ENCODE results near the gene IQSEC1. TPM values are rescaled to one million over a fixed set of nuclear protein-coding genes. Genes with fewer than 3 reads are reported as not detected.

The IQSEC1 gene
- total RNA-seq, 2 experiments from 2014 or later: 36.8 to 40.4 TPM

- peaks cover 15% of the 10 kb centered on the region for H3K4me1 Mint-ChIP-seq
- no peaks in the 10 kb centered on the region for H3K36me3 Mint-ChIP-seq (ENCODE audit: low read depth)
- peak overlapping the region; percentile 8 for H3K27ac Mint-ChIP-seq
- H3K9me3 Mint-ChIP-seq (ENCODE audit: low read depth): no peaks in the 10 kb centered on the region
- H3K4me3 Mint-ChIP-seq: no peak overlapping the region
- CTCF ChIA-PET: interaction anchor here (0.6 to 1.0 kb wide), 2 partner anchors 17 to 225 kb away, joined by 3 to 6 read pairs; no protein-coding TSS in a partner anchor
- no peak for ATAC-seq
- intact Hi-C loops (cut with DNase I, micrococcal nuclease): no loop called here
- H3K27me3 Mint-ChIP-seq: no peaks in the 10 kb centered on the region
- no peak for DNase-seq
- POLR2A ChIA-PET: interaction anchor here (0.6 kb wide), 1 partner anchor 61 kb away, joined by 5 read pairs; no protein-coding TSS in a partner anchor
These were observed 8.9 kb downstream of the IQSEC1 start for GRCh38 chr3:13064159-13064868.

DNA sequence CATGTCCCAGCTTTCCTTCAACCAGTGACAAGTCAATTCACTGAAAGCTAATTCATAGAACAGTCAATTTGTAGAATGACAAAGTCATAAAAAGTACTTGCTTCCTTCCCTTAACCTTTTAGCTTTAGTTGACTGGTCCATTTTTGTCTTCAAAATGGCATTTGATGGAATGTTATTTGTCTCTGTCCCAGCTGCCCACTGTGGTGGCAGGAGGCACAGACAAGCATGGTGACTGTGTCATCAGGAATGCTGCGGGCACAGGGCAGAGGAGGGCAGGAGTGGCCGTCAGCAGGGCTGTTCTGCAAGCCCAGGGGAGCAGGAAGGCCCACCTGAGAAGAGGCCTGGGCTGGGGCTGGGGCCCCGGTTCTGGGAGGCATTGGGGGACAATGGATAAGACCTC, 10.0 kb downstream of the IQSEC1 start:
- H3K27me3 Mint-ChIP-seq: no peaks in the 10 kb centered on the region
- H3K4me3 Mint-ChIP-seq: no peak overlapping the region
- ATAC-seq: no peak
- CTCF ChIA-PET: no interaction called here
- no peak overlapping the region for H3K27ac Mint-ChIP-seq
- H3K4me1 Mint-ChIP-seq: peaks cover 5% of the 10 kb centered on the region
- H3K36me3 Mint-ChIP-seq (ENCODE audit: low read depth): no peaks in the 10 kb centered on the region
- no peaks in the 10 kb centered on the region for H3K9me3 Mint-ChIP-seq (ENCODE audit: low read depth)
- intact Hi-C loops (cut with DNase I, micrococcal nuclease): no loop called here
- POLR2A ChIA-PET: no interaction called here
- no peak for DNase-seq

DNA sequence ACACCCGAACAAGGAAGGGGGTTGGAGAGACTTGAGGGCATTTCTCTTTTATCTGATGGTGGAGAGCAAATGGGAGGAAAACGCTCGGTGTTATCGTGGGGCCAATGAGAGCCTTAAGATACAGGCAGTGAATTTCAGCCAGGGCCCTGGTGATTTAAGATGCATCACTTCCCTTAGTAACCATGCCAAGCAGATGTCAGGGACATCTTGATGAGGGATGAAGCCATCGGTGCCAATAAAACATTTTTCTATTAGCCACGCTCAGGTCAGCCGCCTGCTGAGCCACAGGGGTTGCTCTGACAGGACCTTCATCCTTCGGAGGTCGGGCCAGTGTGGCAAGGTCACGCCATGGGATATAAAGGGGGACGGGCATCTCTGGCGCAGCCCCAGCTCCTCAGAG, 10.6 kb downstream of the IQSEC1 start:
- CTCF ChIA-PET: no interaction called here
- no peaks in the 10 kb centered on the region for H3K36me3 Mint-ChIP-seq (ENCODE audit: low read depth)
- no peak overlapping the region for H3K27ac Mint-ChIP-seq
- H3K4me1 Mint-ChIP-seq: peaks cover 4% of the 10 kb centered on the region
- H3K27me3 Mint-ChIP-seq: no peaks in the 10 kb centered on the region
- DNase-seq: no peak
- H3K9me3 Mint-ChIP-seq (ENCODE audit: low read depth): no peaks in the 10 kb centered on the region
- POLR2A ChIA-PET: no interaction called here
- ATAC-seq: no peak
- intact Hi-C loops (cut with DNase I, micrococcal nuclease): no loop called here
- H3K4me3 Mint-ChIP-seq: no peak overlapping the region

DNA sequence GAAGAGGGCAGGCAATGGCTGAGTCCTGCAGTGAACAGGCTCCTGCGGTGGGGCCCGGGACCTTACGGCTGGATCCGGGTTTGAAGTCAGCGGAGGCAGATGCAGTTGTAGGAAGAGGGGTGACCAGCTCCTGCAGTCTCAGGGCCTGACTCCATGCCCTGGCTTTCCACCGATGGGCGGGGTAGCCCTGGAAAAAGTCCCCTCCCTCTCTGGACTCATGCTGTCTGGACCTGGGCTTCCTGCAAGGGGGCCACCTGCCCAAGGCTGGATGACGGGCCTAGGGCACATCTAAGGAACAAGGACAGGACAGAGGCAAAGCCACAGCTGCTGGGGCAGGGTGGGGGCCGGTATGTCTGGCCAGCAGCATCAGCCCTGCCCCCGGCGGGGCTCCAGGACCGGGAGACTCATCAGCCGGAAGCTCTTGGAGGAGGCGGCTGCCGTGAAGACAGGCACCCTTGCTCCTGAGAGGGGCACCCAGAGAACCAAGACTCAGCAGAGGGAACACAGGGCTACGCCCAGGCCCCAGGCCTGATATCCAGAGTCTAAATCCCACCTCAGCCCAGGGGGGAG, 12.8 kb downstream of the IQSEC1 start:
- POLR2A ChIA-PET: no interaction called here
- H3K4me1 Mint-ChIP-seq: no peaks in the 10 kb centered on the region
- no peak overlapping the region for H3K4me3 Mint-ChIP-seq

GRCh38 chr3:13058346-13059120, 14.7 kb downstream of the IQSEC1 start:
- no peak for ATAC-seq
- DNase-seq: no peak
- Mint-ChIP-seq H3K27me3 (no peaks in the 10 kb centered on the region), H3K27ac (no peak overlapping the region), H3K36me3 (ENCODE audit: low read depth) (no peaks in the 10 kb centered on the region), H3K4me3 (no peak overlapping the region), H3K4me1 (no peaks in the 10 kb centered on the region), H3K9me3 (ENCODE audit: low read depth) (no peaks in the 10 kb centered on the region)
- intact Hi-C loops (cut with DNase I, micrococcal nuclease): no loop called here
- CTCF ChIA-PET: interaction anchor here (0.7 kb wide), 1 partner anchor 809 kb away, joined by 3 read pairs; no protein-coding TSS in a partner anchor
- POLR2A ChIA-PET: interaction anchor here (0.6 kb wide), 2 partner anchors 1081 to 1893 kb away, joined by 3 to 4 read pairs; no protein-coding TSS in a partner anchor

More for the DNA sequence above, 12.8 kb downstream of the IQSEC1 start:
- H3K27me3 Mint-ChIP-seq: no peaks in the 10 kb centered on the region
- CTCF ChIA-PET: no interaction called here
- no peak for ATAC-seq
- no peak for DNase-seq
- H3K9me3 Mint-ChIP-seq (ENCODE audit: low read depth): no peaks in the 10 kb centered on the region
- no peak overlapping the region for H3K27ac Mint-ChIP-seq
- intact Hi-C loops (cut with DNase I, micrococcal nuclease): no loop called here
- H3K36me3 Mint-ChIP-seq (ENCODE audit: low read depth): no peaks in the 10 kb centered on the region

GRCh38 chr3:13057282-13058040, 15.8 kb downstream of the IQSEC1 start:
- ATAC-seq (no peak), DNase-seq (no peak)
- intact Hi-C loops (cut with DNase I, micrococcal nuclease): no loop called here
- Mint-ChIP-seq H3K27ac (no peak overlapping the region), H3K4me1 (no peaks in the 10 kb centered on the region), H3K36me3 (ENCODE audit: low read depth) (no peaks in the 10 kb centered on the region), H3K27me3 (no peaks in the 10 kb centered on the region), H3K4me3 (no peak overlapping the region), H3K9me3 (ENCODE audit: low read depth) (no peaks in the 10 kb centered on the region)
- POLR2A ChIA-PET: interaction anchor here (0.6 kb wide), 1 partner anchor 1082 kb away, joined by 4 read pairs; no protein-coding TSS in a partner anchor
- CTCF ChIA-PET: no interaction called here

DNA sequence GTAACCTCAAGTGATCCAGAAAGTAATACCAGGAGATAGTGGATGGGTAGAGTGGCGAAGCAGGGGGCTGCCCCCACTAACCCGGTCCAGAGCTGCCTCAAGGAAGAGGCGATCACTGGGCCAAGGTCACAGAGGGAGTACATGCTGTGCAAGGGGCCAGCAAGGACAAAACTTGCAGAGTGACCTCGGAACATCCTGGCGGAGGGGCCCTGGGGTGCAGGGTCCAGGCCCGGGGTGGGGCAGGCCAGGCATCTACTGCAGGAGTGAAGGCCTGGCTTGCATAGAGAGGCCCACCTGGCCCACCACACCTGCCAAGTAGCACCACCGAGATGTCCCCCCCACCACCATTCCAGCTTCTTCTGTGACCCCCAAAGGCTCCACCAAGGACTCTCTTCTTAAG, 17.6 kb downstream of the IQSEC1 start:
- Mint-ChIP-seq H3K4me3 (no peak overlapping the region), H3K27me3 (no peaks in the 10 kb centered on the region), H3K9me3 (ENCODE audit: low read depth) (no peaks in the 10 kb centered on the region), H3K36me3 (ENCODE audit: low read depth) (no peaks in the 10 kb centered on the region), H3K4me1 (no peaks in the 10 kb centered on the region), H3K27ac (no peak overlapping the region)
- ATAC-seq: no peak
- ChIA-PET CTCF (no interaction called here), POLR2A (no interaction called here)
- DNase-seq: no peak
- intact Hi-C loops (cut with DNase I, micrococcal nuclease): no loop called here

DNA sequence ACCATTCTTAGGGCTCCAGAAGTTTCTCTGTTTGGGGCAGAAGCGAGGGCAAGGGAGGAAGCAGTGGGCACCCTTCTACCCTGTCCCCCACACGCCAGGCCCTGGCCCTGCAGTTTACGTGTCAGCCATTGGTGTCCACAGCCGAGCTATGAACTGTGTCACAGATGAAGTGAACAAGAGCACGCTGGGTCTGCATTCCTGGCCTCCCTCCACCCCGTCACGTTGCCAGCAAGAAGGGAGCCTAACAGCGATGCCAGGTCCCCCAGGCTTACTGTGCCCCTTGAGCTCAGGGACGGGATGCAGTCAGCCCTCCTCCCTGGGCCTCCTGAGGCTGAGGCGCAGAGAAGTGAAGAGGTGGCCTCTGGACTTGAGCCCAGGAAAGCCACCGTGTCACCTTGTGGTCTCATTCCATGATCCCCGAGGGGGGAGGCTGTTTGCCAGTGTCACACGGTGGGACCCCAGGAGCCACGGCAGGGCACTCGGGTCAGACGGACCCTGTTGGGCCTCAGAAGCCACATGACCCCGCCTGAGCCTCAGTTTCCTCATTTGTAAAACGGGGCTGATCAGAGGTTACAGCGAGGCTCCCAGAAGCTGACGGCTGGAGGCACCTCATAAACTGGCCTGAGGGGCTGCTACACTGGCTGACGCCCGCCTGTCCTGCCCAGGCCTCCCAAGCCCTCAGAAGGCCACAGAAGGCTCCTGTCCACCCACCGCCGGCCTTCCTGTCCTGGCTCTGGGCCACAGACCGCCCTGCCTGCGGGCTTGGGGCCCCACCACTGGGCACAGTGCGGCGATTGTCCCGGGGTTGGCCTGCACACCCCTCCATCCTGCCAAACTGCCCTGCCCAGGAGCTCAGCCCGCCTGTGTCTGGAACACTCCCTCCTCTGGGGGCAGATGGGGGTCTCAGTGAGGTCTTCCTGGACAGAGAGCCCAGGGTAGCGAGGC, 18.6 kb downstream of the IQSEC1 start:
- no peak overlapping the region for H3K4me3 Mint-ChIP-seq
- POLR2A ChIA-PET: no interaction called here
- no peak overlapping the region for H3K27ac Mint-ChIP-seq
- CTCF ChIA-PET: no interaction called here
- intact Hi-C loops (cut with DNase I, micrococcal nuclease): no loop called here
- ATAC-seq (no peak), DNase-seq (no peak)
- no peaks in the 10 kb centered on the region for H3K9me3 Mint-ChIP-seq (ENCODE audit: low read depth)
- H3K36me3 Mint-ChIP-seq (ENCODE audit: low read depth): no peaks in the 10 kb centered on the region
- H3K4me1 Mint-ChIP-seq: no peaks in the 10 kb centered on the region
- H3K27me3 Mint-ChIP-seq: no peaks in the 10 kb centered on the region

DNA sequence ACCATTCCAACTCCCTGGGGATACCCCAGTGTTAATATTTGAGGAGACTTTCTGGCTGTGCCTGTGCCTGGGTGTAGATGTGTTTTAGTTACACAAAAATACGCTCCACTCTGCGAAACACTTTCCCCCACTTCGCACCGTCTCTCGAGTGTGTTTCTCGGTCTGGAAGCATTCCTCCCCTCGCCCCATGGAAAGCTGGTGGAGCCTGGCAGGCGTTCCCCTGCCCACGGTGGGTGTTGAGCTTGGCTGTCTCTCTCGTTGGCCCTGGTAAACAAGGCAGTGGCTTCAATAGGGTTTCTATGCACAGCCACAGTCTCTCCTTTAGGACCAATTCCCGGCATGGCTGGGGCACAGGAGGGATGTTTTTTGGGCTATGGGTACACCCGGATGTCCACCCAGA, 19.3 kb downstream of the IQSEC1 start:
- Mint-ChIP-seq H3K36me3 (ENCODE audit: low read depth) (no peaks in the 10 kb centered on the region), H3K9me3 (ENCODE audit: low read depth) (no peaks in the 10 kb centered on the region), H3K27me3 (no peaks in the 10 kb centered on the region), H3K27ac (no peak overlapping the region), H3K4me1 (no peaks in the 10 kb centered on the region), H3K4me3 (no peak overlapping the region)
- ChIA-PET CTCF (no interaction called here), POLR2A (no interaction called here)
- ATAC-seq: no peak
- no peak for DNase-seq
- intact Hi-C loops (cut with DNase I, micrococcal nuclease): no loop called here

DNA sequence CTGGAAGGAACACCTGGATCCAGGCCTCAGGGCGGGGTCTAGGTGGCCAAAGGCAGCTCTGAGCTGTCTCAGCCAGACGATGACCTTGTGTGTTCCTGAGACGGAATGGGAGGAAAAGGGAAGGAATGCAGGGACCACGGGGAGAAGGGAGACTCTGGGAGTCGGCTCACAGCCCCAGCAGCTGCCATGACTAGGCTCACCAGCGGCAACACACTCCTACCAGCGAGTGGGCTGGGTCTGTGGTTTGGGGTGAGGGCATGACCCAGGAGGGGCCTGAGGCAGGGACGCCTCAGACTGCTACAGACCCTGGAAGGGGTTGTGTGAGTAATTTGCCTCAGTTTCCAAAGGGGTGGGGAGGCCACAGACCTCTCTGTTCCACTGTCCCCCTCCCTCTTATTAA, 19.8 kb downstream of the IQSEC1 start:
- DNase-seq: no peak
- no peaks in the 10 kb centered on the region for H3K4me1 Mint-ChIP-seq

More for the DNA sequence above, 19.8 kb downstream of the IQSEC1 start:
- POLR2A ChIA-PET: no interaction called here
- CTCF ChIA-PET: no interaction called here
- ATAC-seq: no peak
- Mint-ChIP-seq H3K27ac (no peak overlapping the region), H3K4me3 (no peak overlapping the region), H3K9me3 (ENCODE audit: low read depth) (no peaks in the 10 kb centered on the region), H3K36me3 (ENCODE audit: low read depth) (no peaks in the 10 kb centered on the region), H3K27me3 (no peaks in the 10 kb centered on the region)
- intact Hi-C loops (cut with DNase I, micrococcal nuclease): no loop called here

All from activated CD4-positive, alpha-beta T cell treated with anti-CD3 and anti-CD28 coated beads for 36 hours (primary cell).